GM12875 (cell line): ENCODE data around the gene SH2D1A.

Experiments
- H3K4me3 ChIP-seq: one replicate; pipeline ENCODE4 v1.5.1; 2011; ENCODE audit warnings: low read depth, low read length, control low read depth
- CTCF ChIP-seq: IDR thresholded peaks from 2 replicates; pipeline ENCODE4 v1.5.1; 2011; ENCODE audit warnings: low read depth, mild to moderate bottlenecking, control low read depth, inconsistent platforms, low read length, moderate library complexity, borderline replicate concordance; ENCODE audit not compliant: insufficient read depth

Gene SH2D1A

GRCh38 chrX:124358800-124359383 is 12.5 kb downstream of the SH2D1A start:
- no peak overlapping the region for H3K4me3 ChIP-seq
- TF ChIP-seq CTCF: no peak

DNA sequence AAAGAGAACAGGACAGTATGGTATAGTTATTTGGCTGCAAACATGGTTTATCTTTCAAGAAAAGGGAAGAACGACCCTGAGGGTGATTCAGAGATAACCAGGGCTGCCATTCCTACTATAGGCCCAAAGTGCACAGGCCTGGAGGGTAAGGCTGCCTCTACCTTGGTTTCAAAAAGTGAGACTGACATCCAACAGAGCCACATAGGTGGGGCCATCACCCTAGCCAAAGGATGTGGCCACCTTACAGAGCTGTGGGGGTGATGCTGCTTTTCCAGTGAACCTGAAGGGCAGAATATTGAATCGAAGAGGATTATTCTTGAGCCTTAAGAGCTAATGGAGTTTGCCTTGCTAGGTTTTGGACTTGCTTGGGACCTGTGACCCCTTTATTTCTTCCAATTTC is 15.7 kb downstream of the SH2D1A start:
- H3K4me3 ChIP-seq: no peak overlapping the region

DNA sequence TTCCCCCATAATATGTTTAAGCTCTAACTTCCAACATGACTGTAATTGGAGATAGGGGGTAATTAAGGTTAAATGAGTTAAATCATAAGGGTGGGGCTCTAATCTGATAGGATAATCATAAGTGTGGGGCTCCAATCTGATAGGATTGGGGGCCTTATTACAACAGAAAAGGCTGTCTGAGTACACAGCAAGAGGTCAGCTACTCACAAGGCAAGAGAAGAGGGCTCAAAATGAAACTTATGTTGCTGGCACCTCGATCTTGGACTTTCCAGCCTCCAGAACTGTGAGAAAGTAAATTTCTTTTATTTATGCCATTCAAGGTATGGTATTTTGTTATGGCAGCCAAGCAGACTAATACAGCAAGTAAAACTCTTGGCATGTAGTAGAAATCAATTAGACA is 16.4 kb downstream of the SH2D1A start:
- no peak overlapping the region for H3K4me3 ChIP-seq
- TF ChIP-seq CTCF: no peak

More for the DNA sequence above, 15.7 kb downstream of the SH2D1A start:
- no peak for TF ChIP-seq CTCF

- no peak overlapping the region for H3K4me3 ChIP-seq
- TF ChIP-seq CTCF: no peak
Observed at GRCh38 chrX:124369722-124370121, 23.4 kb downstream of the SH2D1A start.

DNA sequence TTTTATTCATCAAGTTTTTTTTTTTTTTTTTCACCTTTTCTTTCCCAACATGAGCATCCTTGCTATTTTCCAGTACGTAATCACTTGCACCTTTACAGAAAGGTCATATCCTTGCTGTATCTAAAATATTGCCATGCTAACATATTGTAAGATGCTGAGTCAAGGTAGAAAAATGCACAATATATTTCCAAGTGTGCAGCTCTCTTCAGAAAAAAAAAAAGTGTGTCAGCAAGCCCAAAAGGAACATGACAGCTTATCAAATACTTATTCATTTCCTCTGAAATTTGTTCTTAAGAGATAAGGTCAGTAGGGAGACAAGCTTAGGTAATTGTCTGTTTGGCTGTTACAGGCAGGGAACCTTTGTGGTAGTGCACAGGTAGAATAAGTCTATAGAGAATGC is 27.0 kb downstream of the SH2D1A start:
- no peak for TF ChIP-seq CTCF
- no peak overlapping the region for H3K4me3 ChIP-seq

- no peak overlapping the region for H3K4me3 ChIP-seq
- TF ChIP-seq CTCF: no peak
Observed at GRCh38 chrX:124378643-124379042, 32.3 kb downstream of the SH2D1A start.

DNA sequence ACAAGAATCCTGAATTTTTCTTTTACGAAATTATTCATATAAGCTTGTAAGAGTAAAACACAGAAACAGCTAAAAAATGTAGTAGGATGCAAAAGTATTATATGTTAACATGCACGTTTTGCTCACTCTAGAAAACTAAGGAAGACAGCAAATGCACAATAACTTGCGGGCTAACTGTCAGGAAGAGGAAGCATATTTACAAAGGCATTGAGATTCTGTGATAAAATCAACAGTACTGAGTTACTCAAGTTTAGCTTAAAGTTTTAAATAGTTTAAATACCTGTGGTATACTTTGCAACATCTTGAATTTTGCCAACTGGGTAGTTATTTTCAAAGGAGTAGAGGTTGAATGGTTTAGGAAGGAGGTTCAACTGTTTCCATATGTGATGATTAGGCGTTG is 37.0 kb downstream of the SH2D1A start:
- no peak for TF ChIP-seq CTCF
- H3K4me3 ChIP-seq: no peak overlapping the region
